ENCODE results near the gene DNAH11. TPM values are rescaled to one million over a fixed set of nuclear protein-coding genes. Genes with fewer than 3 reads are reported as not detected.
A peak's percentile ranks its signal among the peaks of the same experiment; 100 is the strongest.
"Not testable (repeated sequence)": the region's sequence is repeated elsewhere in the genome, so short reads cannot be mapped to it uniquely, and the experiment has no call there.

DNAH11 gene
- total RNA-seq, 1 experiment from 2014 or later = 1.6 TPM

- H3K4me3 ChIP-seq (ENCODE audit: low read length) = no peak overlapping the region
- H3F3A ChIP-seq (ENCODE audit: low read length, unreplicated experiment) = no peaks in the 10 kb centered on the region
- H3K9me3 ChIP-seq (ENCODE audit: low read length) = no peaks in the 10 kb centered on the region
- BruUV-seq (replicated peaks) = no TSS peak
- no peak overlapping the region for H3K9ac ChIP-seq (ENCODE audit: low read length)
- ChIA-PET CTCF (no interaction called here), POLR2A (ENCODE audit: unreplicated experiment) (no interaction called here)
- intact Hi-C loops (cut with micrococcal nuclease) = no loop called here
- no peak overlapping the region for H3K27ac ChIP-seq (ENCODE audit: low read length)
- no peaks in the 10 kb centered on the region for H3K9me2 ChIP-seq (replicated peaks; ENCODE audit: low read length)
- H2AFZ ChIP-seq (ENCODE audit: low read length) = no peak overlapping the region; the same call in 1 of the 2 replicates
- peak; percentile 28 for DNase-seq
- H3K36me3 ChIP-seq (ENCODE audit: low read depth, low read length) = no peaks in the 10 kb centered on the region
- H3K4me1 ChIP-seq (ENCODE audit: insufficient read depth, low read length) = peaks cover 12% of the 10 kb centered on the region
- H3K79me2 ChIP-seq (ENCODE audit: low read length) = no peaks in the 10 kb centered on the region
- H3K27me3 ChIP-seq (ENCODE audit: low read length) = no peaks in the 10 kb centered on the region
- ATAC-seq = peak; percentile 49
- no peak overlapping the region for H3K4me2 ChIP-seq (ENCODE audit: low read length)
- H4K20me1 ChIP-seq (ENCODE audit: low read length) = no peaks in the 10 kb centered on the region
- TF ChIP-seq EZH2 (IDR thresholded peaks at IDR 0.05; ENCODE audit: low read length, unreplicated experiment) (no peak), CTCF (conservative IDR thresholded peaks at IDR 0.05; ENCODE audit: low read depth, low read length) (no peak), EZH2phosphoT487 (IDR thresholded peaks at IDR 0.05; ENCODE audit: borderline replicate concordance, low read length) (no peak)
Observed at GRCh38 chr7:21869785-21870402, 327.1 kb downstream of the DNAH11 start.

GRCh38 chr7:21883069-21883468 is 340.2 kb downstream of the DNAH11 start:
- Histone ChIP-seq H3K36me3 (ENCODE audit: low read depth, low read length) (no peaks in the 10 kb centered on the region), H3K4me3 (ENCODE audit: low read length) (no peak overlapping the region), H3K9me2 (replicated peaks; ENCODE audit: low read length) (no peaks in the 10 kb centered on the region), H3K79me2 (ENCODE audit: low read length) (no peaks in the 10 kb centered on the region), H3K27ac (ENCODE audit: low read length) (0 out of 2 replicates have a peak overlapping the region, but pooled peaks have one; percentile 21), H3F3A (ENCODE audit: low read length, unreplicated experiment) (no peaks in the 10 kb centered on the region), H3K4me1 (ENCODE audit: insufficient read depth, low read length) (peaks cover 6% of the 10 kb centered on the region; the same call in 1 of the 2 replicates), H3K9ac (ENCODE audit: low read length) (no peak overlapping the region), H4K20me1 (ENCODE audit: low read length) (no peaks in the 10 kb centered on the region), H3K27me3 (ENCODE audit: low read length) (no peaks in the 10 kb centered on the region), H2AFZ (ENCODE audit: low read length) (no peak overlapping the region), H3K9me3 (ENCODE audit: low read length) (no peaks in the 10 kb centered on the region), H3K4me2 (ENCODE audit: low read length) (no peak overlapping the region)
- no peak for DNase-seq
- no TSS peak for BruUV-seq (replicated peaks)
- ChIA-PET CTCF (interaction anchor here (0.6 kb wide), 2 partner anchors 88 to 785 kb away, joined by 3 read pairs; no protein-coding TSS in a partner anchor), POLR2A (ENCODE audit: unreplicated experiment) (no interaction called here)
- no peak for TF ChIP-seq CTCF (conservative IDR thresholded peaks at IDR 0.05; ENCODE audit: low read depth, low read length)
- no peak for ATAC-seq
- intact Hi-C loops (cut with micrococcal nuclease) = no loop called here

GRCh38 chr7:21883501-21883900 is 340.7 kb downstream of the DNAH11 start:
- H3K4me1 ChIP-seq (ENCODE audit: insufficient read depth, low read length); H2AFZ ChIP-seq (ENCODE audit: low read length); intact Hi-C loops (cut with micrococcal nuclease); BruUV-seq (replicated peaks); H3K79me2 ChIP-seq (ENCODE audit: low read length); H3K4me3 ChIP-seq (ENCODE audit: low read length); H3K9ac ChIP-seq (ENCODE audit: low read length); H3K27me3 ChIP-seq (ENCODE audit: low read length); H3K36me3 ChIP-seq (ENCODE audit: low read depth, low read length); H3K9me3 ChIP-seq (ENCODE audit: low read length); POLR2A ChIA-PET (ENCODE audit: unreplicated experiment); H3F3A ChIP-seq (ENCODE audit: low read length, unreplicated experiment); H3K9me2 ChIP-seq (replicated peaks; ENCODE audit: low read length); H3K4me2 ChIP-seq (ENCODE audit: low read length); H4K20me1 ChIP-seq (ENCODE audit: low read length): not testable (repeated sequence)
- peak; percentile 37; the same call in 1 of the 2 replicates for ATAC-seq
- H3K27ac ChIP-seq (ENCODE audit: low read length) = 0 out of 2 replicates have a peak overlapping the region, but pooled peaks have one; percentile 21
- peak; percentile 4 for DNase-seq
- CTCF ChIA-PET = interaction anchor here (0.6 kb wide), 2 partner anchors 88 to 785 kb away, joined by 3 read pairs; no protein-coding TSS in a partner anchor

Measured in PC-3 (cell line).